Measurements from ENCODE around the gene PLA2G1B.

DNA sequence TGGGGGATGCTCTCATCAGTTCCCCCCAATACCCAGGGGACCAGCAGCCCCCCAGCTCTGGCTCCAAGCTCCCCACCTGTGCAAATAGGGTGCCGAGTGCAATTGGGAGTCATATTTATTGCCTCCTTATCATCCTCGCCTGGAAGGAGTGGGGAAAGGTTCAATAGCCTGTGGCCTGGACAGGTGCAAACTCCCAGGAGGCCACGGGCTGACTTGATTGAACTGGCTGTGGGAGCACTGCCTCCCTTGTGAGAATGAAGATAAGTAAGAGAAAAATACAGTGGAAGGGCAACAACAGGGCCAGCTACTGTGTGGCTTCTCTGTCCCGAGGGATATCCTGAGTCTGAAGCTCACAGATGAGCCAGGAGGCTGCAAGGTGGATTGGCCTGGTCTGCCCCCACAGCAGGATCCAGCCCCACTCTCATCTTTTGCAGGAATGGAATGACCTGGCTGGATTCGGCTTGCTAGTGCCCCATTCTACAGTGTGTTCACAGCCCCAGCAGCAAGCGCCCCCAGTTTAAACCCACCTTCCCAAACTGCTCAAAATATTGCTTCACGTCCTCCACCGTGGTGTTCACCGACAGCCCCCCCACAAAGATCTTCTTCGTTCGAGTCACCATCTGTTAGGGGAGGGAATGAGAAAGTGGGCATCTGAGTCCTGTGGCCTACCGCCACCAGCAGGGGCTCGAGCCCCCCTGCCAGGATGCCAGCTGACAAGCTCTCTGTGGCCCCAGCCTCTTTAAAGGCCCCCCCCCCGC, 35.1 kb upstream of the PLA2G1B start:
- TF ChIP-seq CTCF (IDR thresholded peaks at IDR 0.05) (no peak), POLR2A (IDR thresholded peaks at IDR 0.05) (no peak)
